Glomerular visceral epithelial cell (primary cell): ENCODE measurements around the gene PLOD3.
"Not testable (repeated sequence)": the region's sequence is repeated elsewhere in the genome, so short reads cannot be mapped to it uniquely, and the experiment has no call there.

Experiments used
- DNase-seq: peaks from one replicate; pipeline ENCODE4 v3.0.0-alpha.2; 2016; ENCODE audit errors: extremely low spot score

The PLOD3 gene, protein sequence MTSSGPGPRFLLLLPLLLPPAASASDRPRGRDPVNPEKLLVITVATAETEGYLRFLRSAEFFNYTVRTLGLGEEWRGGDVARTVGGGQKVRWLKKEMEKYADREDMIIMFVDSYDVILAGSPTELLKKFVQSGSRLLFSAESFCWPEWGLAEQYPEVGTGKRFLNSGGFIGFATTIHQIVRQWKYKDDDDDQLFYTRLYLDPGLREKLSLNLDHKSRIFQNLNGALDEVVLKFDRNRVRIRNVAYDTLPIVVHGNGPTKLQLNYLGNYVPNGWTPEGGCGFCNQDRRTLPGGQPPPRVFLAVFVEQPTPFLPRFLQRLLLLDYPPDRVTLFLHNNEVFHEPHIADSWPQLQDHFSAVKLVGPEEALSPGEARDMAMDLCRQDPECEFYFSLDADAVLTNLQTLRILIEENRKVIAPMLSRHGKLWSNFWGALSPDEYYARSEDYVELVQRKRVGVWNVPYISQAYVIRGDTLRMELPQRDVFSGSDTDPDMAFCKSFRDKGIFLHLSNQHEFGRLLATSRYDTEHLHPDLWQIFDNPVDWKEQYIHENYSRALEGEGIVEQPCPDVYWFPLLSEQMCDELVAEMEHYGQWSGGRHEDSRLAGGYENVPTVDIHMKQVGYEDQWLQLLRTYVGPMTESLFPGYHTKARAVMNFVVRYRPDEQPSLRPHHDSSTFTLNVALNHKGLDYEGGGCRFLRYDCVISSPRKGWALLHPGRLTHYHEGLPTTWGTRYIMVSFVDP

DNA sequence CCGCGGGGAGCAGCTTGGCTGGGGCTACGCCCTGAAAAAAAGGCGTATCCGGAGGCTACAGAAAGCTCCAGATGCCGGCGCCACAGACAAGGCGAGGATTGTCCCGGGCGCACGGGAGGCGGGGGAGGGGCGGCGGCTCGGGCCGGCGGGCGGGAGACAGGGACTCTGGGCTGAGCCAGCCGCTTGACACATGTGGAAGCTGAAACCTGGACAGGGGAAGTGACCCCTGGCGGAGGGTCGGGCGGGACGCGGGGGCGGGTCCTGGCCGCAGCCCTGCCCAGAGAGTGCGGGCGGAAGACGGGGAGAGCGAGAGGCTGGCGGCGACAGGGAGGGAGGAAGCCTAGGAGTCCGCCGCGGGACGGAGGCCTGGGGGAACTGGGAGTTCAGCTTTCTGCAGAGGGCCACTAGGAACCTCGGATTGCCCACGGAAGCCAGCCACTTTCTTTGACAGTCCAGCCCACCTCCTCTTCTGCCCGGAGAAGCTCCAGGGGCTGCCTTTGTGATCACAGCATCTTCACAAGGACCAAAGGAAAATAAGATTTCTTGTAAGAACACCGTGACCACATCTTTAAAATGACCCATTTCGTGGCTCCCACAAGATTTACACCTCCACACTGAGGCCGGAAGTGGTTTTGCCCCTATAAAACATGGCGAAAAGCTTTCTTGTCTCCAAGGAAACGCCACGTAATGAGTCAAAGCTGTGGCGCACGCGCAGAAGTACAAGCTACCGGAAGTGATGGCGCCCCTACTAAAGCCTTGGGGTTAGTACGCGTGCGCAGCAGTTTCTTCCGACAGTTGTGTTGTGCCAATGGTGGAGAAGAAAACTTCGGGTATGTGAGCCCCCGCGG lies at the start of gene PLOD3, which contains the start of gene ZNHIT1:
Gene PLOD3, minus strand, starts transcription at position 194 of the 848 bp plus-strand sequence. CDS start 307 bp downstream, outside the sequence.
Gene ZNHIT1, plus strand, starts transcription at position 778 of the 848 bp plus-strand sequence. Its CDS starts 31 bp downstream, at position 809.
- DNase-seq, result peak; percentile 98

DNA sequence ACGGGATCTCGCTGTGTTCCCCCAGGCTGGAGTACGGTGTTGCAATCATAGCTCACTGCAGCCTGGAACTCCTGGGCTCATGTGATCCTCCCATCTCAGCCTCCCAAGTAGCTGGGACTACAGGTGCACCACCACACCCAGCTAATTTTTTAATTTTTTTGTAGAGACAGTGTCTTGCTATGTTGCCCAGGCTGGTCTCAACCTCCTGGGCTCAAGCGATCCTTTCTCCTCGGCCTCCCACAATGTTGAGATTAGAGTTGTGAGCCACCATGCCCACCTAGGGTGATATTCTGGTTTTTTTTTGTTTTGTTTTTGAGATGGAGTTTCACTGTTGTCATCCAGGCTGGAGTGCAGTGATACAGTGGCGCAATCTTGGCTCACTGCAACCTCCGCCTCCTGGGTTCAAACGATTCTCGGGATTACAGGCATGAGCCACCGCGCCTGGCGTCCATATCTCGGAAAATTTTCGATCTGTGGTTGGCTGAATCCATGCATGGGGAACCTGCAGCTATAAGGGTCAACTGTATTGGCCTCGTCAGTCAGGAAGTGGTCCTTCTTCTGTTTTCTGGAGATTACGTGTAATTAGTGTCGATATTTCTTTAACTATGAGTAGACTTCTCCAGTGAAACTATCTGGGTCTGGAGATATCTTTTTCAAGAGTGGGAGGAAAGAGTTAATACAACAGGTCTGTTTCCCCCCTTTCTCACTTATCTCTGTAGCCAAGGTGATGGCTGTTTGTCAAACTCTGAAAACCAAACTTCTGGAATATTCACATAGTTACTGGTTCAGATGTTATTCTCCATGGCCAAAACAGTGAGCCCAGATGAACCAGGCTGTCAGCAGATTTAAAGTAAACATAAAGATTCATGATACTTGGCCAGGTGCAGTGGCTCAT lies 48.5 kb upstream of the PLOD3 start:
- no peak for DNase-seq

DNA sequence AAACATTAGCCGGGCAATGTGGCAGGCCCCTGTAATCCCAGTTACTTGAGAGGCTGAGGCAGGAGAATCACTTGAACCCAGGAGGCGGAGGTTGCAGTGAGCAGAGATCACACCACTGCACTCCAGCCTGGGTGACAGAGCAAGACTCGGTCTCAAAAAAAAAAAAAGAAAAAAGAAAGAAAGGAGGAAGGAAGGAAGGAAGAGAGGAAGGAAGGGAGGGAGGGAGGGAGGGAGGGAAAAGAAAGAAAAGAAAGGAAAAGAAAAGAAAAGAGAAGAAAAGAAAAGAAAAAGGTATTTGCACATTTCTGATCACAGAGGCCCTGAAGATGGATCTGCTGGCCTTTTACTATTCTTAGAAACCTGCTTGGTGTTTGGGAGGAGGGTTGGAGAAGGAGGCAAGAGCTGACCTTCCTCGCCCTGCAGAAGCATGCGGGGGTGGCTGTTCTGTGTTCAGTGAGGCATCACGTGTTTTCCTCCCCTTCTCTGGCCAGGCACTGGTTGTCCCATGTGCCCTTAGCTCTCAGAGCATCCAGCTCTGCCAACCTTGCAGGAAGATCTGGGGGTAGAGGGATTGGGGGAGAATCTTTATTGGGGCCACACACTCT lies 46.8 kb upstream of the PLOD3 start:
- DNase-seq, result peak; percentile 4

DNA sequence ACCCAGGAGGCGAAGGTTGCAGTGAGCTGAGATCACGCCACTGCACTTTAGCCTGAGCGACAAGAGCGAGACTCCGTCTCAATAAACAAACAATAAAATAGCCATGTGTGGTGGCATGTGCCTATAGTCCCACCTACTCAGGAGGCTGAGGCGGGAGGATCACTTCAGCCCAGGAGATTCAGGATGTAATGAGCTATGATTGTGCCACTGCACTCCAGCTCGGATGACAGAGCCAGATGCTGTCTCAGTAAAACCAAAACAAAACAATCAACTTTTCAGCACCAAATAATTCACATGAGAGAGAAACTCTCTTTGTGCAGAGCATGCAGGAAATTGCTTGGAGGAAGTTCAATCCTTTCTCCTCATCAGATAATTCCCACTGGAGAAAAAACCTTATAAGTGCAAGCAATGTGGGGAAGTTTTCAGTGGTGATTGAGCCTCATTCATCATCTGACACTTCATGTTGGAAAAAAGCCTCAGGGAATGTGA lies 40.9 kb upstream of the PLOD3 start:
- DNase-seq, result no peak

DNA sequence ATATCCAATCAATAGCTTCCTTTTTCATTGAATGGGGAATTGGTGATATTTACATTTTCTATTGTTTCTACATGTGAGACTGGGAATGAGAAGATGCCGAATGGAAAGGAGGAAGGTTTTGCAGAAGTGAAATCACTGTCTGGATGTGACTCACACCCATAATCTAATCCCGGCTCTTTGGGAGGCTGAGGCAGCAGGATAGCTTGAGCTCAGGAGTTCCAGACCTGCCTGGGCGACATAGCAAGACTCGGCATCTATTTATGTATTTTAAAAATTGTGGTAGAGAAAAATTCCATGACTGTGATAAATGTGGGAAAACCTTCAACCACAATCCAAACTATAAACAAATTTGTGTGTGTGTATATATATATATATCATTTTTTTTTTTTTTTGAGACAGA lies 38.4 kb upstream of the PLOD3 start:
- no peak for DNase-seq

DNA sequence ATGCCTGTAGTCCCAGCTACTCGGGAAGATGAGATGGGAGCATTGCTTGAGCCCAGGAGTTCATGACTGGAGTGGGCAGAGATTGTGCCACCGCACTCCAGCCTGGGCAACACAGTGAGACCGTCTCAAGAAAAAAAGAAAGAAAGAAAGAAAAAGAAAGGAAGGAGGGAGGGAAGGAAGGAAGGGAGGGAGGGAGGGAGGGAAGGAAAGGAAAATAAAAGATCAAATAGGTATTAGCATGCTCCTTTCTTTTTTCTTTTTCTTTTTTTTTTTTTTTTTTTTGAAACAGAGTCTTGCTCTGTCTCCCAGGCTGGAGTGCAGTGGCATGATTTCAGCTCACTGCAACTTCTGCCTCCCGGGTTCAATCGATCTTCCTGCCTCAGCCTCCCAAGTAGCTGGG lies 35.8 kb upstream of the PLOD3 start:
- not testable (repeated sequence) for DNase-seq

DNA sequence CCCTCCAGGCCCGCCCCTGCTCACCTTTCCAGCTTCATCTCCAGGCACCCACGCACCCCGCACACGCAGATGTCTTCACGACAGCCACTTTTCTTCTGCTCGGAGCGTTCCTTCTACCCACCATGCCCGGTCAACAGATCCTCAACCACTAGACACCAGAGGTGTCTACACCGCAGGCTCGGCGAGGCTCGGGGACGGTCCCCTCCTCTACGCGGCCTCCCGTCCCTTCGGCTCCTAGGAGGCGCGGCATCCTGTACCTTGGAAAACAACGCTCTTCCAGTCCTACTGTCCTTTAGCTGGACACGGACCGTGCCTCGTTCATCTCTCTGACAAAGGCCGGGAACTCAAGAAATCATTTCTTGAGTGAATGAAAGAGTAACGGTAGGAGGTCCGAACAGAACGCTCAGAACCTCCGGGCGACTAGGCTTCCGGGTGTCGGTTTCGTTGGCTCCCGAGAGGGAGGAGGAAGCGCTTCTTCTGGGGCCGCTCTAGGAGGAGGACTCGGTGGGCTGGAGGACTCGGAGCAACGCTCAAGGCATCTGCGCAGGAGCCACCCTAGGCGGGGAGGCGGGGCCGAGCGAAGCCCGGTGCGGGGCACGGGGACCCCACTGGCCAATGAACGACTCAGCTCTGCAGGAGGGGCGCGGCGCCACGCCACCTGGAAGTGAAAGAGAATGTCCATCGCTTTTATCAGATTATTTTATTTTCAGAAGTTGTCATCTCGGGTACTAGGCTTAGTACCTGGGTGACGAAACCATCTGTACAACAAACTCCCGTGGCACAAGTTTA lies 34.7 kb upstream of the PLOD3 start:
- peak; percentile 98 for DNase-seq

DNA sequence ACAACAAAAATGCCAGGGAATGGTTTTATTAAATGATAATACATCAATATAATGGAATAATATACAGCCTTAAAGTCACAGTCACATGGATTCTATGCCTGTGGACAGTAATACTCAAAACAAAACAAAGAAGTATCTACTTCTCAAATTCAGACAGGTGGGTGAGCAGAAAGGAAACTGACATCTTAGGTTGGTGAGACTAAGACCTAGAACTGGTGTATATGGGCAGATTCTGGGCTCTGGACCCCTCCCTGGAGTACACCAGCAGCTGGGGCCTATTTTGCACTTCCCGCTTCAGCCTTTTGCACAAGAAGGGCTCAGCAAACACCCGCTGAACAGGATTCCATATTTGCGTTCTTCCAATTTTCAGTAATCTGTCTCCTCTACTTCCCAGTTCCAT lies 32.9 kb upstream of the PLOD3 start:
- DNase-seq, result no peak

DNA sequence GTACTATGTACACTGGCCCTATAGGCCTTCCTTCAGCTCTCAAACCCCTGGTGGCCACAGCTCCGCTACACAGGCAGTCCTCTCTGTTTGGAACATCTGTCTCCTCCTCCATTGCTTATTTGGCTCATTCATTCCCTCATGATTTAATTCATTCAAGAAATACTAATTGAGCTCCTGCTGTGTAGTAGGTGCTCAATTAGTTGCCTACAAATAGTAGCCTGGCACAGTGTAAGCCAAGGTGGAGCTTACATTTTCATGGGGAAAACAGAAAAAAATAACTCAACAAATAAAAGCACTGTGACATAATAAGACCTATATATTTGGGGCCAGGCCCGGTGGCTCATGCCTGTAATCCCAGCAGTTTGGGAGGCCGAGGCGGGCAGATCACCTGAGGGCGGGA lies 30.9 kb upstream of the PLOD3 start:
- DNase-seq, result no peak

DNA sequence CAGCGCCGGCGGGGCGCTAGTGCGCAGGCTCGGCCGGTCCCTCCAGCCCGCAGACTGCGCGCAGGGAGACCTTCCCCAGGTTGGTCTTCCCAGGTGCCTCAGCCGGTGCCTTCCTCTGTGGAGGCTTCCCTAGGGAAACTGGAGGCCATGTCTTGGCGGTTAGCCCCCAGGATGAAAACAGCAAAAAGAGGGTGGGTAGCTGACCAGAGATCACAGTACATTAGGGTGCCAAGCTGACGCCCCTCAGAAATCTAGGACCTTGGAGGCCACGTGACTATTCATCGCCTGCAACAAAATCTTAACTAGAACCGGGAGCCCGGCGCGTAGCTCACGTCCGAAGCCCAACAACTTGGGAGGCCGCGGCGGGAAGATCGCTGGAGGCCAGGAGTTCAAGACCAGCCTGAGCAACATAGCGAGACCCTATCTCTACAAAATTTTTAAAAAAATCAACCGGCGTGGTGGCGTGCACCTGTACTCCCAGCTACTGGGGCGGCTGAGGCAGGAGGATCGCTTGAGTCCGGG lies 27.8 kb upstream of the PLOD3 start:
- DNase-seq, result no peak

DNA sequence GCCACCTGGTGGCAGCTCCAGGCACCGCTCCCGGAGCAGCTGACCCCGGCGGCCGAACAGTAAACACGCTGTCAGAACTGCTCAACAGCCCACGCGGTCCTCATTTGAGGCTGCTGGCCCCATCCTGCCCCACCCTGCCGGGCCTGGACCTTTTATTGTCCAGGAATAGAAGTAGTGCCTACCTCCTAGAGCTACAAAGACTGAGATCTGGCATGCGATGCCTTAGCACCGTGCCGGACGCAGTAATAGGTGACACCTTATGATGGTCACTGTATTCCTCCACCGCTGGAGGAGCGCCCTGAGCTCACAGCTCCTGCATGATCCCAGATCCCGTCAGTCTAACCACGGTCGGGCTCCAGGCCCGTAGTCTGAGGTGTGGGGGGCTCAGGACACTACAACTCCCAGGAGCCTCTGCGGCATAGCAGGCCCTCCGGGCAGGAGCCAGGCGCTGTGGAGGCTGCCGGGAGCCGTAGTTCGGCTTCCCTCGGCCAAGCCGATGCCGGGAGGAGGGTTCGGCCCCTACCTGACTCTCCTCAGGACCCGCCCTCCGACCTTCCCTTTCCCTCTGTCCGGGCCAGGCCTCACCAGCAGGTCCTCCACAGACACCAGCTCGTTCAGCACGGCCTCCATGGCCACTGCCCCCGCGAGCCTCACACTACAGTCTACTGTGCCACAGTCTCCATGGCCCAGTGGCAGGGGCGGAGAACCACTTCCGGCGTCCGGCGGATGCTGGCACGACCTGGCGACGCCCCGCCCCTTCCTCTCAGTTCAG lies 27.2 kb upstream of the PLOD3 start, which contains the start of gene FIS1:
Gene FIS1, minus strand, starts transcription at position 707 of the 772 bp plus-strand sequence. Its CDS starts 77 bp downstream, at position 630.
- DNase-seq, result peak; percentile 88

DNA sequence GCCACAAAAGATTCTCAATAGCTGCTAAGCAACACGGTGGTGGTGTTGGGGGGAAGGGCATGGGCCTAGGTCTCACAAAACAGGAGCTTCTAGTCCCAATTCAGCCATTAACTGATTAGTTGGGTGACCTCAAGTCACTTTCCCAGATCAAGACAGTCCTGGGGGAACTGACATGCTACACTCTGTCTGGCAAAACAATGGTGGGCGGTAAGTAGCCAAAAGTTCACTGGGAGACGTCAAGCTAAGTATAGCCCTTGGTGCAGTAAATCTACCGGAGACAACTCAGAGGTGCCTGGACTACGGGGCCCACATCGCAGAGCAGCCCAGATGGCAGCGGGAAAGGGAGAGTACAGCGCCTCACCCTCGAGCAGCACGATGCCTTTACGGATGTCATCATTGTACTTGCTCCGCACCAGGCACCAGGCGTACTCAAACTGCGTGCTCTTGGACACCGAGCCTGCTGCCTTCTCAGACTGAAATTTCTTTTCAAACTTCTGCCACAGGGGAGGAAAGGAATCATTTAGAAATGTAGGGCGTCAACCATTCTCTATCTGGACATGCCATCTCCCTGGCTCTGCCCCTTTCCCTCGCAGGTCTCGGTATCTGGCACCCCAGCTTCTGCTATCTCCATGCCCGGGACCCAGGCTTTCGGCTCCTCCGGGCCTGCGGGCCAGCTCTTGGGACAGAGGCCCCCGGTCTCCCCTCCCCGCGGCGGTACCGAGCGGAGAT lies 26.4 kb upstream of the PLOD3 start:
- DNase-seq, result peak; percentile 15

DNA sequence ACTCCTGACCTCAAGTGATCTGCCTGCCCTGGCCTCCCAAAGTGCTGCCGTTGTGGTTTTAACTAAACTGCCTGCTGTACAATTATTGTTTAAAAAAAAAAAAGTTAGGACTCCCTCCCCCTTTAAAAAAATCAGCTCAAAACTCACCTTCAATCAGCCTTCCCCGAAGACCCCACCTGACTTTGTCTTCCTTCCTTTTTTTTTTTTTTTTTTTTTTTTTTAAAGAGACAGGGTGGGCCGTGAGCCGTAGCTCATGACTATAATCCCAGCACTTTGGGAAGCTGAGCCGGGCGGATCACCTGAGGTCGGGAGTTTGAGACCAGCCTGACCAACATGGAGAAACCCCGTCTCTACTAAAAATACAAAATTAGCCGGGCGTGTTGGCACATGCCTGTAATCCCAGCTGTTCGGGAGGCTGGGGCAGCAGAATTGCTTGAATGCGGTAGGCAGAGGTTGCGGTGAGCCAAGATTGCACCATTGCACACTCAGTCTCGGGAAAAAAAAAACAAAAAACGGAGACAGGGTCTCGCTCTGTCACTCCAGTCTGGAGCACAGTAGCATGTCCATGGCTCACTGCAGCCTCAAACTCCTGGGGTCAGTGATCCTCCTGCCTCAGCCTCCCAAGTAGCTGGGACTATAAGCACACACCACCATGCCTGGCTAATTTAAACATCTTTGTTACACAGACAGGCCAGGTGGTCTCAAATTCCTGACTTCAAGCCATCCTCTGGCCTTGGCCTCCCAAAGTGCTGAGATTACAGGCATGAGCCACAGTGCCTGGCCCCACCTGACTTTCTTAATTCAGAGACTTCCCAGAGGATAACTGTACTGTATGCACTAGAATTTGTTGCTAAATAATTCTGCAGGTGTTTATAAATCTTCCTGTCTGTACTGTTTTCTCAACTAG lies 24.3 kb upstream of the PLOD3 start:
- no peak for DNase-seq

DNA sequence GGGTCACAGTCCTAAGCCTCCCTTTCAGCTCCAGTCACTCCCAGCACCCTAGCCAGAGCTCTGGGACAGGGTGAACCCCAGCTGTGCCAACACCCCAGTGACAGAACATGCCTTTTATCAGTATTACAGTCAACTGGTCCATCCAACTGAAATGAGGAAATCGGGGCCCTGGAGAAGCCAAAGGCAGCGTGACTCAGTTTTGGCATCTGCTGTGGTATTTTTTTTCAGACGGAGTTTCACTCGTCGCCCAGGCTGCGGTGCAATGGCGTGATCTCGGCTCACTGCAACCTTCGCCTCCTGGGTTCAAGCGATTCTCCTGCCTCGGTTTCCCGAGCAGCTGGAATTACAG lies 23.6 kb upstream of the PLOD3 start:
- DNase-seq, result no peak

DNA sequence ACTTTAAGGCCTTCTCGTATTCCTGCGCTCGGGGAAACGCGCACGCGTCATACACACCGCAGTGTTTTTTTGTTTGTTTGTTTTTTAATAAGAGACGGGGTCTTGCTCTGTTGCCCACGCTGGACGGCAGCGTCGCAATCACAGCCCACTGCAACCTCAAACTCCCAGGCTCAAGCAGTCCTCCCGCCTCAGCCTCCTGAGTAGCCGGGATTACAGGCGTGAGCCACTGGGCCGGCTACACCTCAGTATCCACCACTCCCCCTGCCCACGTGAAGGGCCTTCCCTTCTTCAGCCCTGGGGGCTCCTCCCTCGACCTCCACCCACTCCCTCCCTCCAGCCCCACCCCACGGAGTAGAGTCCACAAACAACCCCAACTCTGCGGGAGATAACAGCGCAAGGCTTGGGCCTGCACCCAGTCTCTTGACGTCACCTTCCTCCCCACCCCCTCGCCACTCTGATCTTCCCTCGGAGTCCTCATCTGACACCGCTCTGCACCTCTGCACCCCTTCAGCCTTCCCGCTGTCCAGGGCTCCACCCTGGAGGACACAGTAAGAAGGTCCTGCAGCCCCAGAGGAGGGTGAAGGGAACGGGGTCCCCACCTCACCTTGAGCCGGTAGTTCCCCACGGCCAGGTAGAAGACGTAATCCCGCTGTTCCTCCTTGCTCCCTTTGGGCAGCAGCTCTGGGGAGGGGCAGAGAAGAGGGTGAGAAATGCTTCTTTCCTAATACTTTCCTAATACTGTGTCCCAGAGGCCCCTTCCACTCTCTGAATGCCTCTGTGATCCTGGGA lies 23.0 kb upstream of the PLOD3 start:
- no peak for DNase-seq

DNA sequence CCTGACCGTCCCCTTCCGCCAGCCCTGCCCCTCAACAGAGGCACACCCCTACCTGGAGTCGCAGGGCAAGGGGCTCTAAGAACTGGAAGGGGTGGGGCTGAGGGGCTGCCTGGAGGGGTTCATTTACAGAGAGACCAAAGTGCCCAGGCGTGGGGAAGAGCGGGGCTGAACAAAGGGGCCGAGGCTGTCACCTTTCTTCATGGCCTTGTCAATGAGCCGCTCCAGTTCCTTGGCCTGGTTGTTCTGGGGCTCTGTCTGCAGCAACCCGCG lies 22.5 kb upstream of the PLOD3 start:
- DNase-seq, result no peak
